ENCODE data around the gene OSER1. TPM values are rescaled to one million over a fixed set of nuclear protein-coding genes. Genes with fewer than 3 reads are reported as not detected.

Gene OSER1
- total RNA-seq, 3 donors from 2014 or later (not counting 1 experiment from before 2014, with no cell fraction given), result 72.3 to 93.9 (median 78.3) TPM

DNA sequence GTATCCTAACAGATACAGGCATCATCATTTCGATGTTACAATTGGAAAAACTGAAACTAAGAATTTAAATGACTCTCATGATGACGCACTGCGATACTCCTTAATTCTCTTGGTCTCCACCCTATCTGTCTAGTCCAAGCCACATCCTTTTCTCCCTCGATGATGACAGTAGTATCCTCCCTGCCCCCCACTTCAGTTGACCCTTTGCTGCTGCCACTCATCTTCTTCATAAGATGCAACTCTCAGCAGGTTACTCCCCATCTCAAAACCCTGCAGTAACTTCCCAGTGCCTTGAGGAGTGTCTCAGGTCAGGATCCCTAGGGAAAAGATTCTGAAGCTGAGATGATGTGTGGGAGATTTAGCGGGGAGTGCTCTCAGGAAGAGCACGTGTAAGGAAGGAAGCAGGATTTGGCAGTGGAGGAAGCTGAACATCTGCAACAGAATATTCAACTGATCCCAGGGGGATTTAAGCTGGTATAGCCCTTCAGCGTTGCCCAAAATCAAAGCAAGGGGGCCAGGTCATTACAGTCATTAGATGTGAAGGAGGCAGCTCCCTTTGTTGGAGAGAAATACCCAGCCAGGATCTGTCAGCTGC, 39.7 kb downstream of the OSER1 start:
- H3K27me3 Mint-ChIP-seq (ENCODE audit: low read depth in 2 of 2), result peaks cover 20 to 51% of the 10 kb centered on the region in 2 donors
- H3K27me3 ChIP-seq (ENCODE audit: control insufficient read depth, insufficient read depth, low read length), result peaks cover 3% of the 10 kb centered on the region
- intact Hi-C loops (cut with micrococcal nuclease), result no loop called here
- no peaks in the 10 kb centered on the region for H3K9me3 Mint-ChIP-seq
- no peak overlapping the region for H3K4me3 ChIP-seq (ENCODE audit: low read length)
- H3K4me1 ChIP-seq (ENCODE audit: control insufficient read depth, insufficient read depth, low read length), result no peaks in the 10 kb centered on the region
- TF ChIP-seq, protein P1, sequence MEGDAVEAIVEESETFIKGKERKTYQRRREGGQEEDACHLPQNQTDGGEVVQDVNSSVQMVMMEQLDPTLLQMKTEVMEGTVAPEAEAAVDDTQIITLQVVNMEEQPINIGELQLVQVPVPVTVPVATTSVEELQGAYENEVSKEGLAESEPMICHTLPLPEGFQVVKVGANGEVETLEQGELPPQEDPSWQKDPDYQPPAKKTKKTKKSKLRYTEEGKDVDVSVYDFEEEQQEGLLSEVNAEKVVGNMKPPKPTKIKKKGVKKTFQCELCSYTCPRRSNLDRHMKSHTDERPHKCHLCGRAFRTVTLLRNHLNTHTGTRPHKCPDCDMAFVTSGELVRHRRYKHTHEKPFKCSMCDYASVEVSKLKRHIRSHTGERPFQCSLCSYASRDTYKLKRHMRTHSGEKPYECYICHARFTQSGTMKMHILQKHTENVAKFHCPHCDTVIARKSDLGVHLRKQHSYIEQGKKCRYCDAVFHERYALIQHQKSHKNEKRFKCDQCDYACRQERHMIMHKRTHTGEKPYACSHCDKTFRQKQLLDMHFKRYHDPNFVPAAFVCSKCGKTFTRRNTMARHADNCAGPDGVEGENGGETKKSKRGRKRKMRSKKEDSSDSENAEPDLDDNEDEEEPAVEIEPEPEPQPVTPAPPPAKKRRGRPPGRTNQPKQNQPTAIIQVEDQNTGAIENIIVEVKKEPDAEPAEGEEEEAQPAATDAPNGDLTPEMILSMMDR (IDR thresholded peaks at IDR 0.05), result no peak
- H3K4me1 Mint-ChIP-seq, result no peaks in the 10 kb centered on the region
- no peaks in the 10 kb centered on the region for H3K36me3 ChIP-seq (ENCODE audit: control insufficient read depth, insufficient read depth, low read length)
- no peak overlapping the region for H3K4me3 Mint-ChIP-seq
- ATAC-seq (no peak), DNase-seq (no peak)
- no peaks in the 10 kb centered on the region for H3K9me3 ChIP-seq (ENCODE audit: control insufficient read depth, insufficient read depth, low read length)
- H3K27ac Mint-ChIP-seq, result no peak overlapping the region
- WGBS (ENCODE audit: insufficient coverage), result 53% methylated on average over 7 of the region's 7 CpGs
- no peaks in the 10 kb centered on the region for H3K36me3 Mint-ChIP-seq
- H3K27ac ChIP-seq (ENCODE audit: low read length), result no peak overlapping the region

DNA sequence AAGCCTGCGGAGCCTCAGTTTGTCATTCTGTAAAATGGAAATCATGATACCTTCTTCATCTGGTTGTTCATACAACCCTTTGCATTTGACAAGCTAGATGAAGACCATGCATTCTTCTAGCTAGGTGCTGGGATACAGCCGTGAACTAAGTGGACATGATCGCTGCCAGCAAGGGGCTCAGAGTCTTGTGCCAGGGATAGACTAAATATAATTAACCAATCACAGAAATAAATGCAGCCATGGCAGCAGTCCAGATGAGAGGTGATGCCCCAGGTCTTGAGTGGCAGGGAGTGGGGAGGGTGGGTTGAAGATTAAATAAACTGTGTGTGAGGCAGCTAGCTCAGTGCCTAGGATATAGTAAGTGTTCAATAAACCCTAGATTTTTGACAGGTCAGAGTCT, 42.8 kb downstream of the OSER1 start:
- Mint-ChIP-seq H3K27me3 (ENCODE audit: low read depth in 2 of 2) (peaks cover 31 to 62% of the 10 kb centered on the region in 2 donors), H3K4me1 (no peaks in the 10 kb centered on the region), H3K9me3 (no peaks in the 10 kb centered on the region), H3K36me3 (no peaks in the 10 kb centered on the region), H3K27ac (no peak overlapping the region), H3K4me3 (no peak overlapping the region)
- Histone ChIP-seq H3K27ac (ENCODE audit: low read length) (no peak overlapping the region), H3K4me1 (ENCODE audit: control insufficient read depth, insufficient read depth, low read length) (no peaks in the 10 kb centered on the region), H3K27me3 (ENCODE audit: control insufficient read depth, insufficient read depth, low read length) (peaks cover 6% of the 10 kb centered on the region), H3K36me3 (ENCODE audit: control insufficient read depth, insufficient read depth, low read length) (no peaks in the 10 kb centered on the region), H3K9me3 (ENCODE audit: control insufficient read depth, insufficient read depth, low read length) (no peaks in the 10 kb centered on the region), H3K4me3 (ENCODE audit: low read length) (no peak overlapping the region)
- intact Hi-C loops (cut with micrococcal nuclease), result no loop called here
- DNase-seq, result no peak
- 100% methylated on average over 3 of the region's 3 CpGs for WGBS (ENCODE audit: insufficient coverage)
- TF ChIP-seq, protein P1 (IDR thresholded peaks at IDR 0.05), result no peak
- ATAC-seq, result no peak

DNA sequence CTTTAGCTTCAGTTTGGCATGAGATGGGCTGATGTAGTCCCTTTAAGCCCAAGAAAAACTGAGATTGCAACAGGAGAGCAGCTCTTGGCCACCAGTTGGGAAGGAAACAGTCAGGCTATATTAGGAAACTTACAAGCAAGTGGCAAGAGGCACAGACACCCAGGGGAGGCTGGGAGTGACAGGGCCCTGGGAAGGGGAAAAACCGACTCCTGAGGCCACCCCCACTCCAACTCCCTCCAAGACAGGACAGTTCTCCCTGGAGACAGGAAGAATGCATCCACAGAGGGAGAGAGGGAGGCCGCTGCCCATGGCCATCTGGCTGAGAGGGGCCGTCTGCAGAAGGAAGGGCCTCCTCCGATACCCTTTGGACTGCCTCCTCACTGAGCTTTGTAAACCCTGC, 44.1 kb downstream of the OSER1 start:
- H3K27ac Mint-ChIP-seq, result no peak overlapping the region
- H3K4me1 Mint-ChIP-seq, result no peaks in the 10 kb centered on the region
- DNase-seq, result no peak
- Histone ChIP-seq H3K4me1 (ENCODE audit: control insufficient read depth, insufficient read depth, low read length) (no peaks in the 10 kb centered on the region), H3K27me3 (ENCODE audit: control insufficient read depth, insufficient read depth, low read length) (peaks cover 6% of the 10 kb centered on the region), H3K4me3 (ENCODE audit: low read length) (no peak overlapping the region), H3K9me3 (ENCODE audit: control insufficient read depth, insufficient read depth, low read length) (no peaks in the 10 kb centered on the region), H3K36me3 (ENCODE audit: control insufficient read depth, insufficient read depth, low read length) (no peaks in the 10 kb centered on the region), H3K27ac (ENCODE audit: low read length) (no peak overlapping the region)
- intact Hi-C loops (cut with micrococcal nuclease), result no loop called here
- TF ChIP-seq, protein P1 (IDR thresholded peaks at IDR 0.05), result no peak
- H3K27me3 Mint-ChIP-seq (ENCODE audit: low read depth in 2 of 2), result peaks cover 36 to 62% of the 10 kb centered on the region in 2 donors
- 92% methylated on average over 2 of the region's 4 CpGs for WGBS (ENCODE audit: insufficient coverage)
- ATAC-seq, result peak in 1 of 3 donors; percentile 17
- H3K4me3 Mint-ChIP-seq, result no peak overlapping the region
- H3K9me3 Mint-ChIP-seq, result no peaks in the 10 kb centered on the region
- H3K36me3 Mint-ChIP-seq, result no peaks in the 10 kb centered on the region

DNA sequence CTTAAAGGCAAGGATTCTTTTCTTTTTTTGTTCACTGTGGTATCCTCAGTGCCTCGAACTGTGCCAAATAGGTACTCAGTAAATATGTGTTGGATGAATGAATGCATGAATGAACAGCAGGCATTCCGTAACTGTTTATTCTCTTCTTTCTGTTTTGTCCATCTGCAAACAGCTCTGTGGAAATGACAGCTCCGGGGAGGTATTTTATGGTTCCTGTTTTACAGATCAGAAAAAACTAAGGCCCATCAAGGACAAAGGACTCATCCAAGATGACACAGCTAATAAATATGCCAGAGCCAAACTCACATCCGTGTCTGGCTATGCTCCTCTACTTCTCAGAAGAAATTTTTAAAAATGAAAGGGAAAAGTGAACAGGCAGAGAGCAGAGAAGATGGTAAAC, 44.6 kb downstream of the OSER1 start:
- no peak overlapping the region for H3K27ac ChIP-seq (ENCODE audit: low read length)
- no peaks in the 10 kb centered on the region for H3K9me3 ChIP-seq (ENCODE audit: control insufficient read depth, insufficient read depth, low read length)
- no peaks in the 10 kb centered on the region for H3K4me1 Mint-ChIP-seq
- no peak overlapping the region for H3K4me3 ChIP-seq (ENCODE audit: low read length)
- no peaks in the 10 kb centered on the region for H3K9me3 Mint-ChIP-seq
- ATAC-seq, result no peak
- WGBS (ENCODE audit: insufficient coverage), result 57% methylated on average over 4 of the region's 4 CpGs
- no peak for DNase-seq
- no peak overlapping the region for H3K27ac Mint-ChIP-seq
- TF ChIP-seq, protein P1 (IDR thresholded peaks at IDR 0.05), result no peak
- H3K36me3 ChIP-seq (ENCODE audit: control insufficient read depth, insufficient read depth, low read length), result no peaks in the 10 kb centered on the region
- H3K27me3 Mint-ChIP-seq (ENCODE audit: low read depth in 2 of 2), result peaks cover 35 to 57% of the 10 kb centered on the region in 2 donors
- intact Hi-C loops (cut with micrococcal nuclease), result no loop called here
- H3K36me3 Mint-ChIP-seq, result no peaks in the 10 kb centered on the region
- no peaks in the 10 kb centered on the region for H3K4me1 ChIP-seq (ENCODE audit: control insufficient read depth, insufficient read depth, low read length)
- H3K4me3 Mint-ChIP-seq, result no peak overlapping the region
- H3K27me3 ChIP-seq (ENCODE audit: control insufficient read depth, insufficient read depth, low read length), result peaks cover 3% of the 10 kb centered on the region
